OCI-LY1 (cell line): ENCODE measurements around the gene PRDM13.

Experiments used
- H2AFZ ChIP-seq: fragments of 200-600 bp; sonication (generic), shearing (Covaris generic); 2 replicates; pipeline ENCODE4 v1.6.0; 2014; ENCODE audit warnings: antibody characterized with exemption, mild to moderate bottlenecking, low read length
- H3F3A ChIP-seq: fragments of 200-600 bp; sonication (generic), shearing (Covaris generic); 2 replicates; pipeline ENCODE4 v1.6.0; 2014; ENCODE audit warnings: mild to moderate bottlenecking, antibody characterized with exemption, low read length, moderate library complexity; ENCODE audit not compliant: insufficient read depth
- H3K27ac ChIP-seq: fragments of 200-600 bp; sonication (generic); 2 replicates; pipeline ENCODE4 v1.5.1; 2014; ENCODE audit warnings: low read length, mixed run types, mild to moderate bottlenecking, low read depth; ENCODE audit not compliant: poor library complexity, severe bottlenecking
- H3K27me3 ChIP-seq: fragments of 200-600 bp; sonication (generic); 2 replicates; pipeline ENCODE4 v1.6.0; 2014; ENCODE audit warnings: antibody characterized with exemption, mild to moderate bottlenecking, low read length, moderate library complexity; ENCODE audit not compliant: insufficient read depth
- H3K36me3 ChIP-seq: fragments of 200-600 bp; sonication (generic); 2 replicates; pipeline ENCODE4 v1.6.1; 2014; ENCODE audit warnings: mild to moderate bottlenecking, antibody characterized with exemption, low read length, moderate library complexity, mixed read lengths; ENCODE audit not compliant: insufficient read depth
- H3K4me1 ChIP-seq: fragments of 200-600 bp; sonication (generic); 2 replicates; pipeline ENCODE4 v1.5.1; 2014; ENCODE audit warnings: mild to moderate bottlenecking, low read length, moderate library complexity; ENCODE audit not compliant: insufficient read depth, severe bottlenecking
- H3K4me2 ChIP-seq: fragments of 200-600 bp; sonication (generic), shearing (Covaris generic); 2 replicates; pipeline ENCODE4 v1.6.1; 2014; ENCODE audit warnings: low read length
- H3K4me3 ChIP-seq: fragments of 200-600 bp; sonication (generic); 2 replicates; pipeline ENCODE4 v1.5.1; 2014; ENCODE audit warnings: low read length, low read depth, mild to moderate bottlenecking, mixed read lengths; ENCODE audit not compliant: poor library complexity, severe bottlenecking
- H3K79me2 ChIP-seq: fragments of 200-600 bp; shearing (Covaris generic); 2 replicates; pipeline ENCODE4 v1.6.1; 2016; ENCODE audit warnings: mixed run types, low read length, mixed read lengths; ENCODE audit not compliant: insufficient read depth
- H3K9ac ChIP-seq: fragments of 200-600 bp; sonication (generic), shearing (Covaris generic); 2 replicates; pipeline ENCODE4 v1.6.1; 2014; ENCODE audit warnings: mild to moderate bottlenecking, low read length, mixed read lengths
- H3K9me2 ChIP-seq: fragments of 200-600 bp; sonication (generic), shearing (Covaris generic); 2 replicates; pipeline ENCODE4 v1.6.1; 2014; ENCODE audit warnings: low read depth, mild to moderate bottlenecking, low read length, mixed read lengths
- H3K9me3 ChIP-seq: fragments of 200-600 bp; shearing (Covaris generic); 2 replicates; pipeline ENCODE4 v1.6.1; 2014; ENCODE audit warnings: low read length, mixed read lengths
- H4K20me1 ChIP-seq: fragments of 200-600 bp; sonication (generic), shearing (Covaris generic); 2 replicates; pipeline ENCODE4 v1.6.0; 2016; ENCODE audit warnings: mild to moderate bottlenecking, low read length; ENCODE audit not compliant: insufficient read depth
- EZH2 ChIP-seq: fragments of 200-600 bp; sonication (generic), shearing (Covaris generic); IDR thresholded peaks from 2 replicates; pipeline ENCODE4 v1.8.0; 2017; ENCODE audit warnings: borderline replicate concordance, mixed run types, mild to moderate bottlenecking, antibody characterized with exemption, low read length, moderate library complexity, mixed read lengths
- TF ChIP-seq, protein P1 (sequence below): fragments of 200-600 bp; sonication (generic), shearing (Covaris generic); IDR thresholded peaks from 2 replicates; pipeline ENCODE4 v1.5.1; 2017; ENCODE audit warnings: mild to moderate bottlenecking, antibody characterized with exemption, low read length, moderate library complexity, mixed read lengths

PRDM13 gene

DNA sequence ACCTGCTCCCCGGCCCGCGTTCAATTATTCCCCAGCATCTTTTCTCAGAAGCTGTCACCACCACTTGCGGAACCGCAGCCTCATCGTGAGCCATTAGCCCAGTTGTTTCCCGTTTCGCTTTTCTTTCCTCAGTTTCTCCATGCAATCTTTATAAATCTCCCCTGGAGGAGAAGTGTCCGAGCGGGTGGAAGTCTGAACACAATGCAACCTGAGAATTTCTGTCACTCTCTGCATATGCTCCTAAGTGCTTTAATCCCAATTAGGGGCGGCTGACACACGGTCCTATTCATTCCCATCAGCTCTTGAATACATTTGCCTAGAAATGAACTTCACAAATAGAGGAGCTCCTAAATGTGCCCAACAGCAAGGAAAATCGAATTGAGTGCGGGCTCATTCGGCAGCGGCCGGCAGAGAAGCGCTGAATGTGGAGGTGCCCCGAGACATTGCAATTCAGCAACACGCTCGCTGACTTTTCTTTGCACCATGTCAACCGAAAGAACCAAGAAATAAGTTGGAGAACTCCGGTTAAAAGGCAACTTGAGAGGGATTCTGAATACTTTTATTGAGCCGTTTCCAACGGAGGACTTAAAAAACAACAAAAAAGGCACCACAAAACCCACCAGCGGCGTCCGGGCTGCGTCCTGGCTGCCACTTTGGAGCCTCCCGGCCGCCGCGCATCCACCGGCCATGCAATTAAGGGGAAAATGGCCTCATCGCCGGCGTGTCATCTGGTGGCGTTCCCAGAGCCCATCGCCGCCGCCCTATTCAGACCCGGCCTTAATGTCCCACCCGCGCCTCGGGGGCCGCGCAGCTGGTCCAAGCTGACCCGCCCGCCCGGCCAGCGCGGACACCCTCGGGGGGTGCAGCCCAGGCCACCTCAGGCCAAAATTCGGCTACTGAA is 3.9 kb upstream of the PRDM13 start:
- H3K9me2 ChIP-seq = no peaks in the 10 kb centered on the region
- H3K36me3 ChIP-seq = no peaks in the 10 kb centered on the region
- no peaks in the 10 kb centered on the region for H3K4me1 ChIP-seq
- no peaks in the 10 kb centered on the region for H3K27me3 ChIP-seq
- H3F3A ChIP-seq = no peaks in the 10 kb centered on the region
- H3K9ac ChIP-seq = no peak overlapping the region
- H3K79me2 ChIP-seq = no peaks in the 10 kb centered on the region
- H3K4me3 ChIP-seq = no peak overlapping the region
- H3K27ac ChIP-seq = no peak overlapping the region
- no peak overlapping the region for H3K4me2 ChIP-seq
- no peaks in the 10 kb centered on the region for H4K20me1 ChIP-seq
- TF ChIP-seq, protein P1, sequence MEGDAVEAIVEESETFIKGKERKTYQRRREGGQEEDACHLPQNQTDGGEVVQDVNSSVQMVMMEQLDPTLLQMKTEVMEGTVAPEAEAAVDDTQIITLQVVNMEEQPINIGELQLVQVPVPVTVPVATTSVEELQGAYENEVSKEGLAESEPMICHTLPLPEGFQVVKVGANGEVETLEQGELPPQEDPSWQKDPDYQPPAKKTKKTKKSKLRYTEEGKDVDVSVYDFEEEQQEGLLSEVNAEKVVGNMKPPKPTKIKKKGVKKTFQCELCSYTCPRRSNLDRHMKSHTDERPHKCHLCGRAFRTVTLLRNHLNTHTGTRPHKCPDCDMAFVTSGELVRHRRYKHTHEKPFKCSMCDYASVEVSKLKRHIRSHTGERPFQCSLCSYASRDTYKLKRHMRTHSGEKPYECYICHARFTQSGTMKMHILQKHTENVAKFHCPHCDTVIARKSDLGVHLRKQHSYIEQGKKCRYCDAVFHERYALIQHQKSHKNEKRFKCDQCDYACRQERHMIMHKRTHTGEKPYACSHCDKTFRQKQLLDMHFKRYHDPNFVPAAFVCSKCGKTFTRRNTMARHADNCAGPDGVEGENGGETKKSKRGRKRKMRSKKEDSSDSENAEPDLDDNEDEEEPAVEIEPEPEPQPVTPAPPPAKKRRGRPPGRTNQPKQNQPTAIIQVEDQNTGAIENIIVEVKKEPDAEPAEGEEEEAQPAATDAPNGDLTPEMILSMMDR = no peak
- no peak for TF ChIP-seq EZH2
- no peaks in the 10 kb centered on the region for H3K9me3 ChIP-seq
- H2AFZ ChIP-seq = no peak overlapping the region

DNA sequence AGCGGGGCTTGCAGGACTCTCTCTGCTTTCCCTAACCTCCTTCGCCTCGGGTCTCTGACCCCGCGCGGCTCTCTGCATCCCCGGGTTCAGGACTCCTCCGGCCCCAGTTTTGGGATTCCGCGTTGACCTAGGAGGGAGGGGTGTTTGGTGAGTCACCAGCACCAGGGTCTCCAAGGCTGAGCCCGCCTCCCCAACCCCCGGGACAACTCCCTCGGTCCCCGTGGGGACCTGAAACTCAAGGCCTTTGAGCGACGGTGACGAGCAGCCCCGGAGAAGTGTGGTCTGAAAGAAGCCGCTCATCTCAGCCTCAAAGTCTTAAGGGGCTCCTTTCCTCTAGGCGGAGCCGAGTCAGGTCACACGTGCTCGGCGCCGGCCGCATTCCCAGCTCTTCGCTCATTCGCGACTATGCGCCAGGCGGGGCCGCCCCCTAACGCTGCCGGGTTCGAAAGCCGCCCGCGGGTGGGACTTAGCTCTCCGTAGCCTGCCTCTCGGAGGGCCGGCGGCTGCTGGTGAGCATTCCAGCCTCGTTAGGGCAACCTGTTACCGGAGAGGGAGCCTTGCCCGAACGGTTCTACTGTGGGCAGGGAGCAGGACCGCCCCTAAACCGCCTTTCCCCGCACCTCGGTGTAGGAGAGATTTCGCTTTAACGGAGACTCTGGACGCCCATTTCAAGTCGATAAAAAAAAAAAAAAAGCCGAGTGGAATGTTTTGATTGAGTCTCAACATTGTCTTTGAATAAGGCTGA is 3.0 kb upstream of the PRDM13 start:
- no peak for TF ChIP-seq EZH2
- TF ChIP-seq, protein P1 = no peak
- no peaks in the 10 kb centered on the region for H4K20me1 ChIP-seq
- no peaks in the 10 kb centered on the region for H3K27me3 ChIP-seq
- H3K9ac ChIP-seq = no peak overlapping the region
- H3K27ac ChIP-seq = no peak overlapping the region
- H3K4me2 ChIP-seq = no peak overlapping the region
- no peaks in the 10 kb centered on the region for H3K79me2 ChIP-seq
- H3K9me2 ChIP-seq = no peaks in the 10 kb centered on the region
- no peaks in the 10 kb centered on the region for H3K4me1 ChIP-seq
- H3F3A ChIP-seq = no peaks in the 10 kb centered on the region
- no peak overlapping the region for H3K4me3 ChIP-seq
- H3K9me3 ChIP-seq = no peaks in the 10 kb centered on the region
- no peaks in the 10 kb centered on the region for H3K36me3 ChIP-seq
- no peak overlapping the region for H2AFZ ChIP-seq

DNA sequence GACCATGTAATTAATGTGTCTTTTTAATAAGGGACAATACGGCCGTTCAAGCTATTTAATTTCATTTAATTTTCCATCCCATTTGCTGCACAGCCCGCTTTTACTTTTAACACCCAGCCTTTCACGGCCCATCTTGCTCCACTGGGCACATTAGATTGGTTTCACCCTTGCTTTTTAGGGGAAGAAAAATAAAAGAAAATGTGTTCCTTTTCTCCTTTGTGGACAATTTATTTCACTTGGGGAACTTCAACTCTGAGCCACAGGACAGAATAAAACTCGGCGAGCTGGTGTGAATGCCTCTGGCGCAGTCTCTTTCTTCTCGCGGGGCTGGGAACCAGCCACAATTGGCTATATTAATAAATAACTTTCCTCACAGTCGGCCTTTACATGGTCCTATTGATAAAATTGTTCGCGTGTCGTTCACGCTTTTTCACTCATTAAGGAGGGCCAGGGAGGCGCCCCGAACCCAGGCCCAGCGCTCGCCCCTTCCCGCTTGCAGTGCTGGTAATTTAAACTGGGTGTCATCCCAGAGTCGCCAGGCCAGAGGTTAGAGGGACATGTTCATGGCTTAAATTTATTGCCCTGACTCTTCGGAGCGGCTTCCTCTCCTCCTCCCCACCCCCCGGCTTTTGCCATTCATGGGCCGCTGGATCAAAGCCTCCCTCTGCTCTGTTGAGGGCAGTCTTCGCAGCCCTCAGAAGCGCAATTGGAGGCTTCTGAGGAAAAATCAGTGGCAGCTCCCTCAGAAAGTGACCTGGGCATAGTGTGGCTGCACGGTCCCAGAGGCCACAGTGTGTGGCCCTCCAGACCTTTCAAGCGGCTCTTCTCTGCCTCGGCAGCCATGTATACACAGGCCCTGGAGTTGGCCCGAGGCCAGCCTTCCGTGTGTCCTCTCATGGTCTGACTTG is 2.2 kb upstream of the PRDM13 start:
- Histone ChIP-seq H3K9me3 (no peaks in the 10 kb centered on the region), H2AFZ (no peak overlapping the region), H3K9me2 (no peaks in the 10 kb centered on the region), H3K27ac (no peak overlapping the region), H3K4me1 (no peaks in the 10 kb centered on the region), H4K20me1 (no peaks in the 10 kb centered on the region), H3K79me2 (no peaks in the 10 kb centered on the region), H3K4me3 (no peak overlapping the region), H3K9ac (no peak overlapping the region), H3K4me2 (no peak overlapping the region), H3F3A (no peaks in the 10 kb centered on the region), H3K36me3 (no peaks in the 10 kb centered on the region), H3K27me3 (no peaks in the 10 kb centered on the region)
- TF ChIP-seq, protein P1 = no peak
- no peak for TF ChIP-seq EZH2
